ENCODE measurements around the gene SLC12A8.
"Not testable (repeated sequence)": the region's sequence is repeated elsewhere in the genome, so short reads cannot be mapped to it uniquely, and the experiment has no call there.

Gene SLC12A8

GRCh38 chr3:125107861-125108567 lies 104.5 kb downstream of the SLC12A8 start:
- in situ Hi-C loops (cut with MboI; ENCODE audit: low sequenced_read_pairs), result no loop called here
- Histone ChIP-seq H3K27me3 (ENCODE audit: low read depth) (no peaks in the 10 kb centered on the region), H3K4me1 (no peaks in the 10 kb centered on the region), H3K4me3 (no peak overlapping the region), H3K36me3 (replicated peaks) (no peaks in the 10 kb centered on the region), H3K9me3 (no peaks in the 10 kb centered on the region)
- no peak for DNase-seq (ENCODE audit: low spot score in 2 of 2)

GRCh38 chr3:125107363-125107762 lies 105.2 kb downstream of the SLC12A8 start:
- Histone ChIP-seq H3K36me3 (replicated peaks) (no peaks in the 10 kb centered on the region), H3K4me3 (no peak overlapping the region), H3K9me3 (no peaks in the 10 kb centered on the region), H3K27me3 (ENCODE audit: low read depth) (no peaks in the 10 kb centered on the region), H3K4me1 (no peaks in the 10 kb centered on the region)
- DNase-seq (ENCODE audit: low spot score in 2 of 2), result no peak
- in situ Hi-C loops (cut with MboI; ENCODE audit: low sequenced_read_pairs), result no loop called here

GRCh38 chr3:125105116-125105515 lies 107.4 kb downstream of the SLC12A8 start:
- Histone ChIP-seq H3K9me3 (no peaks in the 10 kb centered on the region), H3K4me1 (no peaks in the 10 kb centered on the region), H3K4me3 (no peak overlapping the region), H3K36me3 (replicated peaks) (no peaks in the 10 kb centered on the region), H3K27me3 (ENCODE audit: low read depth) (no peaks in the 10 kb centered on the region)
- in situ Hi-C loops (cut with MboI; ENCODE audit: low sequenced_read_pairs), result no loop called here
- no peak for DNase-seq (ENCODE audit: low spot score in 2 of 2)

- no peak overlapping the region for H3K4me3 ChIP-seq
Measured at GRCh38 chr3:125104639-125105038, 107.9 kb downstream of the SLC12A8 start.

GRCh38 chr3:125103406-125103805 lies 109.1 kb downstream of the SLC12A8 start:
- no peak for DNase-seq (ENCODE audit: low spot score in 2 of 2)
- Histone ChIP-seq H3K36me3 (replicated peaks) (no peaks in the 10 kb centered on the region), H3K27me3 (ENCODE audit: low read depth) (no peaks in the 10 kb centered on the region), H3K4me1 (no peaks in the 10 kb centered on the region), H3K9me3 (no peaks in the 10 kb centered on the region), H3K4me3 (no peak overlapping the region)
- in situ Hi-C loops (cut with MboI; ENCODE audit: low sequenced_read_pairs), result no loop called here

More at GRCh38 chr3:125104639-125105038, 107.9 kb downstream of the SLC12A8 start:
- Histone ChIP-seq H3K9me3 (no peaks in the 10 kb centered on the region), H3K36me3 (replicated peaks) (no peaks in the 10 kb centered on the region), H3K27me3 (ENCODE audit: low read depth) (no peaks in the 10 kb centered on the region), H3K4me1 (no peaks in the 10 kb centered on the region)
- in situ Hi-C loops (cut with MboI; ENCODE audit: low sequenced_read_pairs), result no loop called here
- DNase-seq (ENCODE audit: low spot score in 2 of 2), result no peak

GRCh38 chr3:125102470-125102869 lies 110.1 kb downstream of the SLC12A8 start:
- in situ Hi-C loops (cut with MboI; ENCODE audit: low sequenced_read_pairs), result no loop called here
- no peaks in the 10 kb centered on the region for H3K27me3 ChIP-seq (ENCODE audit: low read depth)
- no peaks in the 10 kb centered on the region for H3K36me3 ChIP-seq (replicated peaks)
- no peak for DNase-seq (ENCODE audit: low spot score in 2 of 2)
- H3K4me1 ChIP-seq, result no peaks in the 10 kb centered on the region
- H3K9me3 ChIP-seq, result no peaks in the 10 kb centered on the region
- no peak overlapping the region for H3K4me3 ChIP-seq

GRCh38 chr3:125098611-125099291 lies 113.8 kb downstream of the SLC12A8 start:
- Histone ChIP-seq H3K9me3 (no peaks in the 10 kb centered on the region), H3K4me3 (no peak overlapping the region), H3K36me3 (replicated peaks) (no peaks in the 10 kb centered on the region), H3K27me3 (ENCODE audit: low read depth) (no peaks in the 10 kb centered on the region), H3K4me1 (no peaks in the 10 kb centered on the region)
- DNase-seq (ENCODE audit: low spot score in 2 of 2), result no peak
- in situ Hi-C loops (cut with MboI; ENCODE audit: low sequenced_read_pairs), result no loop called here

GRCh38 chr3:125090649-125091048 lies 121.9 kb downstream of the SLC12A8 start:
- in situ Hi-C loops (cut with MboI; ENCODE audit: low sequenced_read_pairs), result no loop called here
- Histone ChIP-seq H3K9me3 (no peaks in the 10 kb centered on the region), H3K4me3 (no peak overlapping the region), H3K36me3 (replicated peaks) (no peaks in the 10 kb centered on the region), H3K4me1 (no peaks in the 10 kb centered on the region), H3K27me3 (ENCODE audit: low read depth) (0 out of 2 replicates have a peak, but pooled peaks cover 3% of the 10 kb centered on the region)
- no peak for DNase-seq (ENCODE audit: low spot score in 2 of 2)

- Histone ChIP-seq H3K4me1 (no peaks in the 10 kb centered on the region), H3K9me3 (no peaks in the 10 kb centered on the region), H3K27me3 (ENCODE audit: low read depth) (0 out of 2 replicates have a peak, but pooled peaks cover 3% of the 10 kb centered on the region), H3K36me3 (replicated peaks) (no peaks in the 10 kb centered on the region), H3K4me3 (no peak overlapping the region)
- DNase-seq (ENCODE audit: low spot score in 2 of 2), result no peak
- in situ Hi-C loops (cut with MboI; ENCODE audit: low sequenced_read_pairs), result no loop called here
Measured at GRCh38 chr3:125087768-125088391, 124.7 kb downstream of the SLC12A8 start.

- 0 out of 2 replicates have a peak, but pooled peaks cover 3% of the 10 kb centered on the region for H3K27me3 ChIP-seq (ENCODE audit: low read depth)
- no peaks in the 10 kb centered on the region for H3K9me3 ChIP-seq
- in situ Hi-C loops (cut with MboI; ENCODE audit: low sequenced_read_pairs), result no loop called here
- no peak for DNase-seq (ENCODE audit: low spot score in 2 of 2)
- H3K4me3 ChIP-seq, result no peak overlapping the region
- no peaks in the 10 kb centered on the region for H3K36me3 ChIP-seq (replicated peaks)
- no peaks in the 10 kb centered on the region for H3K4me1 ChIP-seq
Measured at GRCh38 chr3:125085166-125085565, 127.4 kb downstream of the SLC12A8 start.

- H3K9me3 ChIP-seq, result no peaks in the 10 kb centered on the region
- no peaks in the 10 kb centered on the region for H3K36me3 ChIP-seq (replicated peaks)
- in situ Hi-C loops (cut with MboI; ENCODE audit: low sequenced_read_pairs), result no loop called here
- no peak for DNase-seq (ENCODE audit: low spot score in 2 of 2)
- H3K4me1 ChIP-seq, result no peaks in the 10 kb centered on the region
- H3K27me3 ChIP-seq (ENCODE audit: low read depth), result no peaks in the 10 kb centered on the region
- no peak overlapping the region for H3K4me3 ChIP-seq
Measured at GRCh38 chr3:125083776-125084175, 128.8 kb downstream of the SLC12A8 start.

GRCh38 chr3:125082339-125082738 lies 130.2 kb downstream of the SLC12A8 start:
- H3K4me1 ChIP-seq; DNase-seq (ENCODE audit: low spot score in 2 of 2); H3K36me3 ChIP-seq (replicated peaks); H3K9me3 ChIP-seq; H3K27me3 ChIP-seq (ENCODE audit: low read depth); H3K4me3 ChIP-seq; in situ Hi-C loops (cut with MboI; ENCODE audit: low sequenced_read_pairs): not testable (repeated sequence)

- in situ Hi-C loops (cut with MboI; ENCODE audit: low sequenced_read_pairs), result no loop called here
- no peak for DNase-seq (ENCODE audit: low spot score in 2 of 2)
- H3K4me3 ChIP-seq, result no peak overlapping the region
- no peaks in the 10 kb centered on the region for H3K9me3 ChIP-seq
- no peaks in the 10 kb centered on the region for H3K27me3 ChIP-seq (ENCODE audit: low read depth)
- no peaks in the 10 kb centered on the region for H3K36me3 ChIP-seq (replicated peaks)
- no peaks in the 10 kb centered on the region for H3K4me1 ChIP-seq
Measured at GRCh38 chr3:125080077-125080476, 132.5 kb downstream of the SLC12A8 start.

GRCh38 chr3:125079675-125080045 lies 132.9 kb downstream of the SLC12A8 start:
- no peak overlapping the region for H3K4me3 ChIP-seq
- no peaks in the 10 kb centered on the region for H3K36me3 ChIP-seq (replicated peaks)
- in situ Hi-C loops (cut with MboI; ENCODE audit: low sequenced_read_pairs), result no loop called here
- DNase-seq (ENCODE audit: low spot score in 2 of 2), result no peak
- H3K27me3 ChIP-seq (ENCODE audit: low read depth), result no peaks in the 10 kb centered on the region
- no peaks in the 10 kb centered on the region for H3K9me3 ChIP-seq
- no peaks in the 10 kb centered on the region for H3K4me1 ChIP-seq
